Spleen (tissue), 11 donors: ENCODE results near the gene MON2. TPM values are rescaled to one million over a fixed set of nuclear protein-coding genes. Genes with fewer than 3 reads are reported as not detected.

Experiments used
- DNase-seq: peaks from one replicate; pipeline ENCODE4 v3.0.0-alpha.2; 2020
- H3K27ac ChIP-seq, 8 donors: fragments of 200-600 bp; sonication (generic) in 7 of 8; 1 replicate in 4 of 8; 2 replicates in 4 of 8; pipeline versions ENCODE4 v1.5.0 to v1.8.0; 2016 to 2021; ENCODE audit warnings: inconsistent platforms in 4 of 8, mild to moderate bottlenecking in 4 of 8, moderate library complexity in 1 of 8
- H3K27me3 ChIP-seq, 7 donors: fragments of 200-600 bp; sonication (generic) in 6 of 7; replicated peaks in 1 of 7; 1 replicate in 4 of 7; 2 replicates in 3 of 7; pipeline versions ENCODE4 v1.5.0 to v1.8.0; 2016 to 2021; ENCODE audit warnings: inconsistent platforms in 3 of 7, mild to moderate bottlenecking in 1 of 7
- H3K36me3 ChIP-seq, 6 donors: fragments of 200-600 bp; sonication (generic) in 5 of 6; 1 replicate in 4 of 6; 2 replicates in 2 of 6; pipeline versions ENCODE4 v1.5.0 to v1.8.0; 2016 to 2021; ENCODE audit warnings: inconsistent platforms in 2 of 6
- H3K4me1 ChIP-seq, 6 donors: fragments of 200-600 bp; sonication (generic) in 5 of 6; 1 replicate in 3 of 6; 2 replicates in 3 of 6; pipeline versions ENCODE4 v1.5.0 to v1.8.0; 2016 to 2021; ENCODE audit warnings: inconsistent platforms in 3 of 6
- H3K4me3 ChIP-seq, 8 donors: fragments of 200-600 bp; sonication (generic) in 7 of 8; 1 replicate in 4 of 8; 2 replicates in 4 of 8; pipeline versions ENCODE4 v1.5.0 to v1.8.0; 2016 to 2021; ENCODE audit warnings: inconsistent platforms in 4 of 8, mild to moderate bottlenecking in 4 of 8, moderate library complexity in 2 of 8
- H3K9me3 ChIP-seq, 8 donors: fragments of 200-600 bp; sonication (generic) in 7 of 8; 1 replicate in 4 of 8; 2 replicates in 4 of 8; pipeline versions ENCODE4 v1.5.0 to v1.8.0; 2016 to 2021; ENCODE audit warnings: inconsistent platforms in 4 of 8
- POLR2A ChIP-seq, 3 donors: fragments of 450-650 bp; IDR thresholded peaks; one replicate each; pipeline ENCODE4 v1.5.1; 2017; ENCODE audit warnings: antibody characterized with exemption in 3 of 3, mild to moderate bottlenecking in 1 of 3
- POLR2AphosphoS5 ChIP-seq, 3 donors: sonication (generic); formaldehyde crosslinking; IDR thresholded peaks; one replicate each; pipeline ENCODE4 v1.5.1; 2017; ENCODE audit warnings: antibody characterized with exemption in 3 of 3
- WGBS, 5 donors: extraction: QIAGEN DNeasy Blood & Tissue Kit in 3 of 5; methylation state at CpG; one replicate each; pipeline versions ENCODE4 v1.1.5 to v1.1.7; 2013 to 2018; 5-methylcytosine and 5-hydroxymethylcytosine counted together
- intact Hi-C: fragments of 100-400 bp; cut with DNase I; formaldehyde crosslinking; loops from one replicate; pipeline ENCODE4 v1.15.0; 2023; ENCODE audit warnings: low total_unique reads
- polyA plus RNA-seq, 3 donors: library from polyadenylated mRNA; stranded (reverse); fragments of 200-250 nt; gene quantifications; one replicate each; pipeline ENCODE4 v1.2.1, GENCODE V29; 2013
- total RNA-seq, 7 donors: library from RNA; depleted of rRNA in 3 of 7; stranded (reverse); fragments of >200 nt in 3 of 7; fragmentation: NEBNext Ultra II Directional in 4 of 7; extraction: Animal tissue kit (Norgen Biotek cat#: 25700) in 4 of 7; gene quantifications; one replicate each; pipeline versions ENCODE4 v1.1.0 to v1.2.1, GENCODE V29; 2016 to 2021
- TF ChIP-seq, protein P1 (sequence below), 11 experiments: fragments of 200-600 bp in 7 of 11; fragments of 450-650 bp in 4 of 11; sonication (generic) in 4 of 11; IDR thresholded peaks in 8 of 11; conservative IDR thresholded peaks in 3 of 11; 1 replicate in 7 of 11; 2 replicates in 4 of 11; pipeline versions ENCODE4 v1.4.0 to v1.8.0; 2016 to 2021; ENCODE audit warnings: antibody characterized with exemption in 11 of 11, inconsistent platforms in 4 of 11, mild to moderate bottlenecking in 1 of 11
- donor health status: healthy with polysubstance abuse.
- donor health status: DM: no; HTN: no; CAD: no; lungs with moderate emphysema.
- donor health status: DM: no; HTN: no; CAD: no.
- donor health status: Bipolar disorder and iron deficiency.
- donor health status: healthy.
- donor health status: DM: no; HTN: no; CAD: no.
- donor health status: DM: yes; HTN: yes; CAD: no.

MON2 gene
- total and polyA plus RNA-seq, 10 donors: 10.8 to 181 (median 82.0) TPM

DNA sequence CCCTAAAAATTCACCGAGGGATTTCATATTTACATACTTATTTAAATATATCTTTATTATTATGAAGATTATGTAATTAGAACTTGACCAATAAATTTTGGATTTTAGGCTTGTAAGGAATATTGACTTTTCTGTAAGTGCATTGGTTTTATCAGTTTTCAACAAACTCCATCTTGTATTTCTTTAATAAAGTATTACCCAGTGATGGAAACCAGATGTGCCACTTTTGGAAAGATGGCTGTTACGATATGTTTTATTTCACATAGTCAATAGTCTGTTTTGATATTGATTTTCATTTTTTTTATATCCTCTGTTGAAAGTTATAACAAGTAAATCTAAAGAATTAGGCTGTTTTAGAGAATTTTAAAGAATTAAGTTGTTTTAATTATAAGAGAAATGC, 1.8 kb downstream of the MON2 start:
- no peak for DNase-seq

DNA sequence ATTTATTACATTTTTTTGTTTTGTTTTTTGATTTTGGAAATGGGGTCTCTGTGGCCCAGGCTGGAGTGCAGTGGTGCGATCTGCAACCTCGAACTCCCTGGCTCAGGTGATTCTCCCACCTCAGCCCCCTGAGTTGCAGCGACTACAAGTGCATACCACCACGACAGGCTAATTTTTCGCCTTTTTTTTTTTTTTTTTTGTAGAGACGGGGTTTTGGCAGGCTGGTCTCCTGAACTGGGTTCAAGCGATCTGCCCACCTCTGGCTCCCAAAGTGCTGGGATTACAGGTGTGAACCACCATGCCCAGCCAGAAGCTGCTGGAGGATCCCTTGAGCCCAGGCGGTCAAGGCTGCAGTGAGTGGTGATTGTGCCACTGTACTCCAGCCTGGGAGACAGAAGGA, 2.3 kb downstream of the MON2 start:
- peaks cover 0 to 4% (median under 1%) of the 10 kb centered on the region in 8 donors for H3K9me3 ChIP-seq
- WGBS, 5 donors: 80 to 91% (median 89%) methylated on average over 8 of the region's 8 CpGs
- TF ChIP-seq POLR2AphosphoS5 (IDR thresholded peaks at IDR 0.05) (no peak), POLR2A (IDR thresholded peaks at IDR 0.05) (no peak)
- TF ChIP-seq, protein P1, sequence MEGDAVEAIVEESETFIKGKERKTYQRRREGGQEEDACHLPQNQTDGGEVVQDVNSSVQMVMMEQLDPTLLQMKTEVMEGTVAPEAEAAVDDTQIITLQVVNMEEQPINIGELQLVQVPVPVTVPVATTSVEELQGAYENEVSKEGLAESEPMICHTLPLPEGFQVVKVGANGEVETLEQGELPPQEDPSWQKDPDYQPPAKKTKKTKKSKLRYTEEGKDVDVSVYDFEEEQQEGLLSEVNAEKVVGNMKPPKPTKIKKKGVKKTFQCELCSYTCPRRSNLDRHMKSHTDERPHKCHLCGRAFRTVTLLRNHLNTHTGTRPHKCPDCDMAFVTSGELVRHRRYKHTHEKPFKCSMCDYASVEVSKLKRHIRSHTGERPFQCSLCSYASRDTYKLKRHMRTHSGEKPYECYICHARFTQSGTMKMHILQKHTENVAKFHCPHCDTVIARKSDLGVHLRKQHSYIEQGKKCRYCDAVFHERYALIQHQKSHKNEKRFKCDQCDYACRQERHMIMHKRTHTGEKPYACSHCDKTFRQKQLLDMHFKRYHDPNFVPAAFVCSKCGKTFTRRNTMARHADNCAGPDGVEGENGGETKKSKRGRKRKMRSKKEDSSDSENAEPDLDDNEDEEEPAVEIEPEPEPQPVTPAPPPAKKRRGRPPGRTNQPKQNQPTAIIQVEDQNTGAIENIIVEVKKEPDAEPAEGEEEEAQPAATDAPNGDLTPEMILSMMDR (IDR thresholded peaks at IDR 0.05 in 8 of 11, conservative IDR thresholded peaks at IDR 0.05 in 3 of 11): no peak
- no peaks in the 10 kb centered on the region for H3K27me3 ChIP-seq
- peak overlapping the region in 5 of 8 donors; percentile 9 to 81 (median 18) for H3K4me3 ChIP-seq
- DNase-seq: no peak
- intact Hi-C loops: no loop called here
- peaks cover 26 to 79% (median 55%) of the 10 kb centered on the region in 6 donors for H3K4me1 ChIP-seq
- peaks cover 0 to 34% (median 2%) of the 10 kb centered on the region in 6 donors for H3K36me3 ChIP-seq
- no peak overlapping the region for H3K27ac ChIP-seq

More for the DNA sequence above, 1.8 kb downstream of the MON2 start:
- H3K4me3 ChIP-seq: peak overlapping the region in 6 of 8 donors; percentile 70 to 81 (median 75)
- intact Hi-C loops: no loop called here
- peaks cover 0 to 9% (median 6%) of the 10 kb centered on the region in 8 donors for H3K9me3 ChIP-seq
- TF ChIP-seq, protein P1 (IDR thresholded peaks at IDR 0.05 in 8 of 11, conservative IDR thresholded peaks at IDR 0.05 in 3 of 11): no peak
- TF ChIP-seq POLR2A (IDR thresholded peaks at IDR 0.05) (no peak), POLR2AphosphoS5 (IDR thresholded peaks at IDR 0.05) (no peak)
- peaks cover 26 to 74% (median 51%) of the 10 kb centered on the region in 6 donors for H3K4me1 ChIP-seq
- H3K36me3 ChIP-seq: peaks cover 0 to 31% (median 2%) of the 10 kb centered on the region in 6 donors
- no peaks in the 10 kb centered on the region for H3K27me3 ChIP-seq
- H3K27ac ChIP-seq: no peak overlapping the region
- 81 to 94% (median 91%) methylated on average over 2 of the region's 2 CpGs for WGBS, 5 donors

DNA sequence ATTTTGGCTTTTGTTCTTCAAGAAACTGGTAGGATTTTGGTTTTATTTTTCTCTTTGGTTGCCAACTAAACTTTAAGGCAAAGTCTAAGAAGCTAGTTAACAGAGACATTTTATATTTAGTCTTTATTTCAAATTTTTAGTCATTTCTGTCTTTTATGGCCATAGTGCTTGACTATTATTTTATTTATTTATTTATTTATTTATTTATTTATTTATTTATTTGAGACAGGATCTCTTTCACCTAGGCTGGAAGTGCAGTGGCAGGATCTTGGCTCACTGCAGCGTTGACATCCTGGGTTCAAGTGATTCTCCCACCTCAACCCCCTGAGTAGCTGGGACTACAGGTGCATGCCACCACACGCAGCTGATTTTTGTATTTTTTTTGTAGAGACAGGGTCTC, 3.1 kb downstream of the MON2 start:
- no peak for DNase-seq
- H3K36me3 ChIP-seq: peaks cover 0 to 34% (median 2%) of the 10 kb centered on the region in 6 donors
- H3K27ac ChIP-seq: no peak overlapping the region
- peak overlapping the region in 1 of 8 donors; percentile 18 for H3K4me3 ChIP-seq
- no peaks in the 10 kb centered on the region for H3K9me3 ChIP-seq
- 92 to 97% (median 92%) methylated on average over 2 of the region's 2 CpGs for WGBS, 5 donors
- intact Hi-C loops: no loop called here
- H3K27me3 ChIP-seq: no peaks in the 10 kb centered on the region
- peaks cover 26 to 85% (median 55%) of the 10 kb centered on the region in 6 donors for H3K4me1 ChIP-seq
- TF ChIP-seq, protein P1 (IDR thresholded peaks at IDR 0.05 in 8 of 11, conservative IDR thresholded peaks at IDR 0.05 in 3 of 11): no peak
- TF ChIP-seq POLR2A (IDR thresholded peaks at IDR 0.05) (no peak), POLR2AphosphoS5 (IDR thresholded peaks at IDR 0.05) (no peak)

DNA sequence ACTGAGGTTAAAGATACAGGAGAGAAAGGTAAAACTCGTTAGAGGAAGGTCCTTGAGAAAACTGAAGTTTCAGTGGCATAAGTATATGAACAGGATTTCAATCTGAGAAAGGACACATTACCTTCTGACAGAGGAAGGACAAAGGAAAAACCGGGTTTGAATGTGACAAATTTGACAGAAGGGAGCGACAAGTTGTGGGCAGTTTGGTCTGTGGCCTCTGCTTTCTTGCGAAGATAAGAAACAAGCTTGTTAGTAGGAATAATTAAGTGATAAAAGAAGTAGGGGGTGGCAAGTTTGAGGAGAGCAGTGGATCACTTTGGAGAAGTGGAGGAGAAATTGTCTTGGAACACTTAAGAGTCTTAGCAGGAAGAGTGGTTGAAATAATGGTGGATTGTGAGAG, 5.1 kb downstream of the MON2 start:
- Histone ChIP-seq H3K27ac (no peak overlapping the region), H3K4me1 (peaks cover 21 to 92% (median 48%) of the 10 kb centered on the region in 6 donors), H3K4me3 (no peak overlapping the region), H3K9me3 (no peaks in the 10 kb centered on the region), H3K36me3 (peaks cover 0 to 38% (median 2%) of the 10 kb centered on the region in 6 donors), H3K27me3 (no peaks in the 10 kb centered on the region)
- TF ChIP-seq, protein P1 (IDR thresholded peaks at IDR 0.05 in 8 of 11, conservative IDR thresholded peaks at IDR 0.05 in 3 of 11): no peak
- TF ChIP-seq POLR2AphosphoS5 (IDR thresholded peaks at IDR 0.05) (no peak), POLR2A (IDR thresholded peaks at IDR 0.05) (no peak)
- intact Hi-C loops: no loop called here
- 73 to 79% (median 74%) methylated on average over 4 of the region's 4 CpGs for WGBS, 5 donors
- no peak for DNase-seq
